OCI-LY3 (cell line): ENCODE results near the gene GMPR.
"Not testable (repeated sequence)": the region's sequence is repeated elsewhere in the genome, so short reads cannot be mapped to it uniquely, and the experiment has no call there.

Experiments
- H2AFZ ChIP-seq: fragments of 200-600, 300-600 bp; shearing (Covaris generic); 2 replicates; pipeline ENCODE4 v1.6.0; 2014; ENCODE audit warnings: antibody characterized with exemption, low read depth, low read length
- H3K27ac ChIP-seq: fragments of 200-600, 300-600 bp; sonication (generic); 2 replicates; pipeline ENCODE4 v1.5.1; 2014; ENCODE audit warnings: mild to moderate bottlenecking, low read length, moderate library complexity, mixed read lengths
- H3K27me3 ChIP-seq: fragments of 200-600, 300-600 bp; sonication (generic); 2 replicates; pipeline ENCODE4 v1.6.1; 2014; ENCODE audit warnings: low read depth, low read length, mixed read lengths
- H3K36me3 ChIP-seq: fragments of 200-600, 300-600 bp; sonication (generic); replicated peaks from 2 replicates; pipeline ENCODE3; 2014; ENCODE audit warnings: low read depth, low read length, mixed read lengths
- H3K4me1 ChIP-seq: fragments of 300-600, 200-600 bp; sonication (generic); 2 replicates; pipeline ENCODE4 v1.6.1; 2014; ENCODE audit warnings: low read length, mixed read lengths
- H3K4me2 ChIP-seq: fragments of 200-600, 300-600 bp; sonication (generic); 2 replicates; pipeline ENCODE4 v1.6.1; 2014; ENCODE audit warnings: low read length, mixed read lengths
- H3K4me3 ChIP-seq: fragments of 300-600, 200-600 bp; sonication (generic); 2 replicates; pipeline ENCODE4 v1.5.1; 2014; ENCODE audit warnings: antibody characterized with exemption, mild to moderate bottlenecking, low read length, moderate library complexity
- H3K79me2 ChIP-seq: fragments of 300-600, 200-600 bp; shearing (Covaris generic); 2 replicates; pipeline ENCODE4 v1.6.1; 2014; ENCODE audit warnings: mild to moderate bottlenecking, low read length, mixed read lengths
- H3K9ac ChIP-seq: fragments of 300-600, 200-600 bp; shearing (Covaris generic); 2 replicates; pipeline ENCODE4 v1.6.0; 2014; ENCODE audit warnings: mild to moderate bottlenecking, low read length, moderate library complexity
- H3K9me3 ChIP-seq: fragments of 200-600, 300-600 bp; shearing (Covaris generic); 2 replicates; pipeline ENCODE4 v1.6.1; 2014; ENCODE audit warnings: low read length, mixed read lengths; ENCODE audit not compliant: insufficient read depth
- H4K20me1 ChIP-seq: fragments of 200-600, 300-600 bp; sonication (generic); 2 replicates; pipeline ENCODE4 v1.6.1; 2016; ENCODE audit warnings: low read length, mixed read lengths; ENCODE audit not compliant: insufficient read depth
- EZH2phosphoT487 ChIP-seq: fragments of 200-600 bp; shearing (Covaris generic); IDR thresholded peaks from 2 replicates; pipeline ENCODE4 v1.6.1; 2018; ENCODE audit warnings: antibody characterized with exemption, mixed run types, low read depth
- TF ChIP-seq, protein P1 (sequence below): fragments of 200-600, 300-600 bp; sonication (generic); IDR thresholded peaks from 2 replicates; pipeline ENCODE4 v1.5.1; 2014; ENCODE audit warnings: antibody characterized with exemption, low read length, low read depth

Gene GMPR

DNA sequence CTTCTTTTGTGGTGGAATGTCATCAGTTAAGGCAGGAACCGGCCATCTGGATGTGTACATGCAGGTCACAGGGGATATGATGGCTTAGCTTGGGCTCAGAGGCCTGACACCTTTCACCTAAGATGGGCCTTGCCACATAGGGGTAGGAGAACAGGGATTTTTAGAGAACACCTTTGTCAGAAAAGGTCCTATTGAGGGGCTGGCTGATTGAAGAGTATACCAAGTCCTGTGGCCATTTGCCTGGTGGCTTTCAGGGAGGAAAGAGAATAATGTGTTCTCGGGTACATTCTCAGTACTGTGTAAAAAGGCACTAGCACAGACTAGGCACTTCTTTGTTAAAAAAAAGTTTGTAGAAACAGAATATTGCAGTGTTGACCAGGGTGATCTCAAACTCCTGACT, 26.4 kb downstream of the GMPR start:
- Histone ChIP-seq H3K36me3 (no peaks in the 10 kb centered on the region), H2AFZ (no peak overlapping the region), H3K9me3 (no peaks in the 10 kb centered on the region), H3K4me2 (no peak overlapping the region), H3K9ac (no peak overlapping the region), H3K27me3 (no peaks in the 10 kb centered on the region), H3K4me3 (no peak overlapping the region), H4K20me1 (no peaks in the 10 kb centered on the region), H3K4me1 (no peaks in the 10 kb centered on the region), H3K79me2 (no peaks in the 10 kb centered on the region), H3K27ac (no peak overlapping the region)
- TF ChIP-seq, protein P1, sequence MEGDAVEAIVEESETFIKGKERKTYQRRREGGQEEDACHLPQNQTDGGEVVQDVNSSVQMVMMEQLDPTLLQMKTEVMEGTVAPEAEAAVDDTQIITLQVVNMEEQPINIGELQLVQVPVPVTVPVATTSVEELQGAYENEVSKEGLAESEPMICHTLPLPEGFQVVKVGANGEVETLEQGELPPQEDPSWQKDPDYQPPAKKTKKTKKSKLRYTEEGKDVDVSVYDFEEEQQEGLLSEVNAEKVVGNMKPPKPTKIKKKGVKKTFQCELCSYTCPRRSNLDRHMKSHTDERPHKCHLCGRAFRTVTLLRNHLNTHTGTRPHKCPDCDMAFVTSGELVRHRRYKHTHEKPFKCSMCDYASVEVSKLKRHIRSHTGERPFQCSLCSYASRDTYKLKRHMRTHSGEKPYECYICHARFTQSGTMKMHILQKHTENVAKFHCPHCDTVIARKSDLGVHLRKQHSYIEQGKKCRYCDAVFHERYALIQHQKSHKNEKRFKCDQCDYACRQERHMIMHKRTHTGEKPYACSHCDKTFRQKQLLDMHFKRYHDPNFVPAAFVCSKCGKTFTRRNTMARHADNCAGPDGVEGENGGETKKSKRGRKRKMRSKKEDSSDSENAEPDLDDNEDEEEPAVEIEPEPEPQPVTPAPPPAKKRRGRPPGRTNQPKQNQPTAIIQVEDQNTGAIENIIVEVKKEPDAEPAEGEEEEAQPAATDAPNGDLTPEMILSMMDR = no peak
- TF ChIP-seq EZH2phosphoT487 = no peak

DNA sequence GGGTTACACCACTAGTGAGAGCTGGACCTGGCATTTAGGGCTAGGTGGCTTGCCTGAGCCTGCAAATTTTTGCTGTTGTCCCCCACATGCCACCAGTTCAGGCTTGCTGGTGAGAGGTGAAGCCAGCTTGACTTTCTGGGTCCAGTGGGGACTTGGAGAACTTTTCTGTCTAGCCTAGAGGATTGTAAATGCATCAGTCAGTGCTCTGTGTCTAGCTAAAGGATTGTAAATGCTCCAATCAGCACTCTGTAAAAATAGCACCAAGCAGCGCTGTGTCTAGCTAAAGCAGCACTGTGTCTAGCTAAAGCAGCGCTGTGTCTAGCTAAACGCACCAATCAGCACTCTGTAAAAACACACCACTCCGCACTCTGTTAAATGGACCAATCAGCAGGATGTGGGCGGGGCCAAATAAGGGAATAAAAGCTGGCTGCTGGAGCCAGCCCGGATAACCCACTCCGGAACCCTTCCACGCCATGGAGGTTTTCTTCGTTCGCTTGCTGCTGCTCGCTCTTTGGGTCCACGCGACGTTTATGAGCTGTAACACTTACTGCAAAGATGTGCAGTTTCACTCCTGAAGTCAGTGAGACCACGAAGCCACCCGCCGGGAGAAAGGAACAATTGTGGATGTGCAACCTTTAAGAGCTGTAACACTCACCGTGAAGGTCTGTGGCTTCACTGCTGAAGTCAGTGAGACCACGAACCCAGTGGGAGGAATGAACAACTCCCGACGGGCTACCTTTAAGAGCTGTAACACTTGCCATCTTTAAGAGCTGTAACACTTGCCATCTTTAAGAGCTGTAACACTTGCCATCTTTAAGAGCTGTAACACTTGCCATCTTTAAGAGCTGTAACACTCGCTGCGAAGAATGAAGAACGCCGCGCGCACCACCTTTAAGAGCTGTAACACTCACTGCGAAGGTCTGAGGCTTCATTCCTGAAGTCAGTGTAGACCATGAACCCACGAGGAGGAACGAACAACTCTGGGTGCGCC, 27.3 kb downstream of the GMPR start:
- H3K4me2 ChIP-seq = no peak overlapping the region
- no peaks in the 10 kb centered on the region for H4K20me1 ChIP-seq
- no peaks in the 10 kb centered on the region for H3K4me1 ChIP-seq
- no peak overlapping the region for H2AFZ ChIP-seq
- H3K79me2 ChIP-seq = no peaks in the 10 kb centered on the region
- no peaks in the 10 kb centered on the region for H3K36me3 ChIP-seq
- TF ChIP-seq, protein P1 = no peak
- no peak for TF ChIP-seq EZH2phosphoT487
- H3K27ac ChIP-seq = no peak overlapping the region
- H3K9me3 ChIP-seq = no peaks in the 10 kb centered on the region
- H3K4me3 ChIP-seq = no peak overlapping the region
- H3K27me3 ChIP-seq = no peaks in the 10 kb centered on the region
- H3K9ac ChIP-seq = no peak overlapping the region

DNA sequence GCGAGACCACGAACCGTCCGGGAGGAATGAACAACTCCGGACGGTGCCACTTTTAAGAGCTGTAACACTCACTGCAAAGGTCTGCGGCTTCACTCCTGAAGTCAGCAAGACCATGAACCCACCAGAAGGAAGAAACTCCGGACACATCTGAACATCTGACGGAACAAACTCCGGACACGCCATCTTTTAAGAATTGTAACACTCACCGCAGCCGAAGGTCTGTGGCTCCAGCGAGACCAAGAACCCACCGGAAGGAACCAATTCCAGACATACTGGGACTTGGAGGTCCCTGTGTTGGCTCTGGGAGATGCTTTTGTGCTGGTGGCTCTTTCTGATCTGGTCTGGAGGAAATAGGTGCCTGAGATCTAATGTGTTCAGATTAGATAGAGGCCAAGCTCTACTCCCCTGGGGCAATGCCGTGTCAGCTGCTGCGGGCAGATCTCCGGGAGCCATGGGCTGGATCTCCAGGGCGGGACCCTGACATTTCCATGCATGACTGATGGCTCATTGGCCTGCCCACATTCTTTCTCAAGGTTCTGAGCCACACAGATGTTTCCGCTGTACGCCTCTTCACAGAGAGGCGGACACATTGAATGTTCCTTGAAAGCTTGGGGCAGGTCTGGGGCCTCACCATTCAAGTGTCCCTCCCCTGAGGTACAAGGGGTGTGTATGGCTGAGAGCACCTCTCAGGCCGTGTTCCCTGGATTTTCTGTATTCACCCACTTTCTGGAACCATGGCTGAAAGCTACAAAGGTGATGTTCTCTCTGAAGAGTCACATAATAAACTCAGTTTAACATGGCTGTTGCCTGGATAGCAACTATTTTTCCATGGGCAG, 29.3 kb downstream of the GMPR start:
- no peaks in the 10 kb centered on the region for H3K27me3 ChIP-seq
- H3K4me3 ChIP-seq = no peak overlapping the region
- no peak overlapping the region for H2AFZ ChIP-seq
- no peaks in the 10 kb centered on the region for H3K36me3 ChIP-seq
- H3K4me2 ChIP-seq = no peak overlapping the region
- H3K9ac ChIP-seq = no peak overlapping the region
- H3K4me1 ChIP-seq = no peaks in the 10 kb centered on the region
- no peaks in the 10 kb centered on the region for H4K20me1 ChIP-seq
- H3K27ac ChIP-seq = no peak overlapping the region
- no peaks in the 10 kb centered on the region for H3K9me3 ChIP-seq
- no peak for TF ChIP-seq EZH2phosphoT487
- TF ChIP-seq, protein P1 = no peak
- H3K79me2 ChIP-seq = no peaks in the 10 kb centered on the region

DNA sequence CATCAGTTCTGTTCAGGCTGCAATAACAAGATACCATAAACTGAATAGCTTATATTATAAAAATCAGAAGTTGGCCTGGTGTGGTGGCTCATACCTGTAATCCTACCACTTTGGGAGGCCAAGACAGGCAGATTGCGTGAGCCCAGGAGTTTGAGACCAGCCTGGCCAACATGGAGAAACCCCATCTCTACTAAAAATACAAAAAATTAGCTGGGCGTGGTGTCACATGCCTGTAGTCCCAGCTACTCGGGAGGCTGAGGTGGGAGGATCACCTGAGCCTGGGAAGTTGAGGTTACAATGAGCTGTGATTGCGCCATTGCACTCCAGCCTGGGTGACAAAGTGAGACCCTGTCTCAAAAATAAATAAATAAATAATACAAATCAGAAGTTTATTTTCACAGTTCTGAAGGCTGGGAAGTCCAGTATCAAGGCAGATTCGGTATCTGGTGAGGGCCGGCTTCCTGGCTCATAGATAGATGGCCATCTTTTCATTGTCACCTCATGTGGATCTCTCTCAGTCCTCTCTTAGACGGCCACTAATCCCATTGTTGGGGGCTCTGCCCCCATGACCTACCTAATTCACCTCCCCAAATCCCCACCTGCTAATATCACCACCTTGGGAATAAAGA, 31.2 kb downstream of the GMPR start:
- H3K36me3 ChIP-seq, H3K27ac ChIP-seq, H3K4me2 ChIP-seq, H3K4me3 ChIP-seq, H3K9me3 ChIP-seq, H2AFZ ChIP-seq, H3K79me2 ChIP-seq, H3K27me3 ChIP-seq, H3K4me1 ChIP-seq, H4K20me1 ChIP-seq, H3K9ac ChIP-seq: not testable (repeated sequence)
